GM12891 (cell line): Measurements from ENCODE around the gene CFAP77.

ENCODE experiments used
- POLR2AphosphoS5 ChIP-seq: IDR thresholded peaks from 2 replicates; pipeline ENCODE4 v1.6.1; 2011; ENCODE audit warnings: low read depth, low read length, control low read depth
- SPI1 ChIP-seq: IDR thresholded peaks from 2 replicates; pipeline ENCODE4 v1.6.1; 2011; ENCODE audit warnings: low read depth, low read length, control low read depth
- TAF1 ChIP-seq: IDR thresholded peaks from 2 replicates; pipeline ENCODE4 v1.6.1; 2011; ENCODE audit warnings: low read depth, low read length, control low read depth

DNA sequence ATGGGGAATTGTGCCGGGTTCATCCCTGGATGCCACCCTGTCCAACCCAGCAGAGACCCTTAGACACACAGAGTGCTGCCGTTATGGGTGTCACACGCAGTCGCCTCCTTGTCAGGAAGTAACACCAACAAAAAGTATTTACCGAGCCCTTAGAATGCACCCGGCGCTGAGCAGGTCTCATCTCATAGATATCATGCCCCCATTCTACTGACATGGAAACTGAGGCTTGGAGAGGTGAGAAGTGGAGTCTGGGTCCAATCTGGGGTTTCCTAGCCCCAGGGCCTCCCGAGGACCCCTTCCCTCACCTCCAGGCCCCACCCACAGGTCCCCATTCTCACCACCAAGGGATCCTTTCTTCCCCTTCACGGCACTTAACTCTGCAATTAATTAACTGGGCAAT is 135.6 kb downstream of the CFAP77 start:
- no peak for TF ChIP-seq TAF1
- no peak for TF ChIP-seq POLR2AphosphoS5
- no peak for TF ChIP-seq SPI1
